Smooth muscle cell of the brain vasculature (primary cell): Measurements from ENCODE around the gene LAIR2.

Source experiments
- DNase-seq: peaks from one replicate; pipeline ENCODE4 v3.0.0-alpha.2; 2012; ENCODE audit warnings: low read depth, low spot score

The LAIR2 gene, protein sequence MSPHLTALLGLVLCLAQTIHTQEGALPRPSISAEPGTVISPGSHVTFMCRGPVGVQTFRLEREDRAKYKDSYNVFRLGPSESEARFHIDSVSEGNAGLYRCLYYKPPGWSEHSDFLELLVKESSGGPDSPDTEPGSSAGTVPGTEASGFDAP

DNA sequence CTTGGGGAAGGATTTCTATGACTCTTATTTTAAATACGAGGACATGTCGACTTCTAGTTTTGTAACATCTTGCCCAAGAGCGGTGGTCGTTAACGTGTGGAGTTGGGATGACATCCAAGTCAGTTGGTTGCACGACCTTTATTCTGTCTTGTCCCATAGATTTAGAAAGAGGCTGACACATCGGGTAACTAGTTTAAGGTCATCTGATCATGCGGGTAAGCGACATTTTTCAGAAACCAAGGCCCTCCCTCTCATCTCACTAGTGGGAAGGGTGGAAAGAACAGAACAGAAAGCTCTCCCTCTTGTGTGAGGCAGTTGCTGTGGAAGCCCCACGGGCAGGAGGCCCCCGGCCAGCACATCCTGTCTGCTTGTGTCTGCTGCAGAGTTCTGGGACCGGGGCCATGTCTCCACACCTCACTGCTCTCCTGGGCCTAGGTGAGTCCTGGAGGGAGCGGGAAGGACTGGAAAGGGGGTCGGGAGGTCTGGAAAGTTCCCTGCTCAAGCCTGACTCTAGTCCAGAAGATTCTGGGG is at the start of gene LAIR2:
TSS of gene LAIR2 (plus strand) at position 314 of the 531 bp plus-strand sequence. CDS start at position 402, 88 bp downstream.
- no peak for DNase-seq

DNA sequence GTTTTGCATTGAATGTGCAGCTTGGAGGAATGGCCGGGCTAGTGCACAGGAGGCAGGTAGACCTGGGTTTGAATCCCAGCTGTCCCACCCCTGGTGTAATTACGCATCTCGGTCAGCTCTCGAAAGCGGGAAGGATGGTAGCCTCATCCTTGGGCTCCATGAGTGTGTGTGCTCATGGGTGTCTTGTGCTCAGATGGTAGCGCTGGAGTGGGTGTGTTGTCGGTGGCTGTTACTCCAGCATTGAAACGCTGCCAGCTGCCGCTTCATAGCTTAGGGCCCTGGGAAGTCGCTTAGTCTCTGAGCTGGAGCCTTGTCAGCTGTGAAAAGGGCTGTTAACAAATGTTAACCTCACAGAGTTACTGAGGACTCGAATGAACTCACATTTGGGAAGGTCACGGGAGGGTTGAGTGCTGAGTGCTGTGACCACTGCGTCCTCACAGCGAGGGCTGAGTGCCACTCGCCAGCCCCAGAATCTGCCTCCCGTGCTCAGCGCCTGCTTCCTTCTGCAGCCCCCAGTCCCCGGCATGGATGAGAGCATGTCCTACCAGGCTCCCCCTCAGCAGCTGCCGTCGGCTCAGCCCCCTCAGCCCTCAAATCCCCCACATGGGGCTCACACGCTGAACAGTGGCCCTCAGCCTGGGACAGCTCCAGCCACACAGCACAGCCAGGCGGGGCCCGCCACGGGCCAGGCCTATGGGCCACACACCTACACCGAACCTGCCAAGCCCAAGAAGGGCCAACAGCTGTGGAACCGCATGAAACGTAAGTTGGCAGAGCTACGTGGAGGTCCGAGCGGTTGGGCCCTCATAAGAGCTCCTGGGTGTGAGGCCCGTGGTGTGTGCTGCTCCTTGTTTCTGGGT is 48.5 kb upstream of the LAIR2 start:
- DNase-seq, result no peak

DNA sequence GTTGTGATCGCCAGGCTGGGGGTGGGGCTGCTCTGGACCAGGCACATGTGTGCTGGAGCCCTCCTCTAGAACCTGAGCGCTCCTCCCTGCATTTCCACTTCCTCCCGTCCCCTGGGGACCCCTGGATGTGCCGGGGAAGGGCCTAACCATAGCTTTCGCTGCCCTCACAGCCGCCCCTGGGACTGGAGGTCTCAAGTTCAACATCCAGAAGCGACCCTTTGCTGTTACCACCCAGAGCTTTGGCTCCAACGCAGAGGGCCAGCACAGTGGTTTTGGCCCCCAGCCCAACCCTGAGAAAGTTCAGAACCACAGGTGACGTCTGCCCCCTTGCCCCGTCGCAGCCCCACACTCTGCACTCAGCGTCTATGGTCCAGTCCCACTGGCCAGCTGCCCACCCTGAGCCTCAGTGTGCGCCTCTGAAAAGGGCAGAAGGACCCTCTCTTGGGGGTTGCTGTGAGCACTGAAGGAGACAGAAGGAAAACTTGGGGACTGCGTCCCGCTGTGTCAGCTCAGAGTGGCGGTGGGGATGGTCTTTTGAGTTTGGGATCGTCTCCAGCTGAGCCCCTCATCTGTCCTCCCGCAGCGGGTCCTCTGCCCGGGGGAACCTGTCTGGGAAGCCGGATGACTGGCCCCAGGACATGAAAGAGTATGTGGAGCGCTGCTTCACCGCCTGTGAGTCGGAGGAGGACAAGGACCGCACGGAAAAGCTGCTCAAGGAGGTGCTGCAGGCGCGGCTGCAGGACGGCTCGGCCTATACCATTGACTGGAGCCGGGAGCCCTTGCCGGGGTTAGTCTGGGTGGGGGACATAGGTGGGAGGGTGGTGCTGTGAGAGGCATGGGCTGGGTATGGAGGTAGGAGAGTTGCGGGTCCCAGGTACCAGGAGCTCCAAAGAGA is 47.6 kb upstream of the LAIR2 start:
- no peak for DNase-seq

DNA sequence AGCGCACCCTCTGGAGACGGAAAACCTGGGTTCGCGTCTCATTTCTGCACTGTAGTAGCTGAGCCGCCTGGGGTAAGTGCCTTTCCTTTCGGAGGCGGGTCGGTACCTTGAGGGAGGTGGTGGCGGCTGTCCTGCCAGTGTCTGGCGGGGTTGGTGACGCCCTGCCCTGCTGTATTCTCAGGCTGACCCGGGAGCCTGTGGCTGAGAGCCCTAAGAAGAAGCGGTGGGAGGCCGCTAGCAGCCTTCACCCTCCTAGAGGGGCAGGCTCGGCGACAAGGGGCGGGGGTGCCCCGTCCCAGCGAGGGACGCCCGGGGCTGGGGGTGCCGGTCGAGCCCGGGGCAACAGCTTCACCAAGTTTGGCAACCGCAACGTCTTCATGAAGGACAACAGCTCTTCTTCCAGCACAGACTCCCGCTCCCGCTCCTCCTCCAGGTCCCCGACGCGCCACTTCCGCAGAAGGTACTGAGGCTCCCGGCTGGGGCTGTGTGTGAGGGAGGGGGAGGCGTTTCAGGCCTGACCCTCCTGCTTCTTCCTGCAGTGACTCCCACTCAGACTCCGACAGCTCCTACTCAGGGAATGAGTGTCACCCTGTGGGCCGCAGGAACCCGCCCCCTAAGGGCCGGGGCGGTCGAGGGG is 46.7 kb upstream of the LAIR2 start:
- no peak for DNase-seq

DNA sequence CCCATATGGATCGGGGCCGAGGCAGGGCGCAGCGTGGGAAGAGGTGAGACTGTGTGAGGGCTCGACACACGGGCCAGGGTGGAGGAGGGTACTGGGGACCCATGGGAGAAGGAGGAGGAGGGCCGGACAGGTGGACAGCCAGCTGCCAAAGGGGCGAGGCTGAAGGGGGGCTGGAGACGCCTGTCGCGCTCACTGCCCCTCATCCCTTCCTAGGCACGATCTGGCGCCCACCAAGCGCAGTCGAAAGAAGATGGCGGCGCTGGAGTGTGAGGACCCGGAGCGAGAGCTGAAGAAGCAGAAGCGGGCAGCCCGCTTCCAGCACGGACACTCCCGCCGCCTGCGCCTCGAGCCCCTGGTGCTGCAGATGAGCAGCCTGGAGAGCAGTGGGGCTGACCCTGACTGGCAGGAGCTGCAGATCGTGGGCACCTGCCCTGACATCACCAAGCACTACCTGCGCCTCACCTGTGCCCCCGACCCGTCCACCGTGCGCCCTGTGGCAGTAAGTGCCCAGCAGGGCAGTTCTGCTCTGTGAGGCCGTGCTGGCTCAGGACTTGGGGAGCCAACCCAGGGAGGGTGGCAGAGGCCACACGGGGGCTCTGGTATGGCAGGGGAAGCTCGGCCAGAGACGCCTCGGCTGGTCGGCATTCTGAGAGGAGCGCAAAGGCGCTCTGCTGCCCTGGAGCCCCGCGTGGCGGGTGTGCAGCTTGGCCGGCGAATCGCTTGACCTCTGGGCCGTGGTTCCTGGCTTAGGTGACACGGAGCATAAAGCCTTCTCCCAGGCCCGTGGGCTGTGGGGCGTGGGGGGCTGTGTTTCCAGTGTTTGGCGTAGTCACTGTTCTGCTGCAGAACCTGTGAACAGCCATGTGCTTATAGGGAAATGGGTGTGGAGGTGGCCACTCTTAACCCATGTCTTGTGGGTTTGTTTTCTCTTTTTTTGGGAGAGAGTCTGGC is 45.9 kb upstream of the LAIR2 start:
- no peak for DNase-seq

DNA sequence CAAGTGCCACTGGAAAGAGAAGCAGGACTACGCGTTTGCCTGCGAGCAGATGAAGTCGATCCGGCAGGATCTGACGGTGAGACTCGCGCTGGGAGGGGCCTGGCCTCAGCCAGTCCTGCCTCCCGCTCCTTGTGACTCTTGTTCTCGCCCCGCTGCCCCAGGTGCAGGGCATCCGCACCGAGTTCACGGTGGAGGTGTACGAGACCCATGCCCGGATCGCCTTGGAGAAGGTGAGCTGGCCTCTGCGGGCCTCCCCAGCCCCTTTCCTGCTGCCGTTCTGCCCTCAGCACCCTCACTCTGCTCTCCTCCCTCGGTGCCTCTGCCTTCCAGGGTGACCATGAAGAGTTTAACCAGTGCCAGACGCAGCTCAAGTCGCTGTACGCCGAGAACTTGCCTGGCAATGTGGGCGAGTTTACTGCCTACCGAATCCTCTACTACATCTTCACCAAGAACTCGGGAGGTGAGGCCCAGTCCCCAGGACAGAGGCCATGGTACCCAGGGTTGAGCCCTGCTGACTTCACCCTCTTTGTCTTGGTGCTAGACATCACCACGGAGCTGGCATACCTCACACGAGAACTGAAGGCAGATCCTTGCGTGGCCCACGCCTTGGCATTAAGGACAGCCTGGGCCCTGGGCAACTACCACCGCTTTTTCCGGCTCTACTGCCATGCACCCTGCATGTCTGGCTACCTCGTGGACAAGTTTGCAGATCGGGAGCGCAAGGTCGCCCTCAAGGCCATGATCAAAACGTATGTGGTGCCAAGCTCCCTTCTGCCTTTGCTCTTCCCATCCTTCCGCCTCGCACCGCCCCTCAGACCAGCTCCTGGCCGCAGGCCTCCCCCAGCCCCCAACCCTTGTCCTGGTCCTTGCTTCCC is 44.6 kb upstream of the LAIR2 start:
- DNase-seq, result no peak

DNA sequence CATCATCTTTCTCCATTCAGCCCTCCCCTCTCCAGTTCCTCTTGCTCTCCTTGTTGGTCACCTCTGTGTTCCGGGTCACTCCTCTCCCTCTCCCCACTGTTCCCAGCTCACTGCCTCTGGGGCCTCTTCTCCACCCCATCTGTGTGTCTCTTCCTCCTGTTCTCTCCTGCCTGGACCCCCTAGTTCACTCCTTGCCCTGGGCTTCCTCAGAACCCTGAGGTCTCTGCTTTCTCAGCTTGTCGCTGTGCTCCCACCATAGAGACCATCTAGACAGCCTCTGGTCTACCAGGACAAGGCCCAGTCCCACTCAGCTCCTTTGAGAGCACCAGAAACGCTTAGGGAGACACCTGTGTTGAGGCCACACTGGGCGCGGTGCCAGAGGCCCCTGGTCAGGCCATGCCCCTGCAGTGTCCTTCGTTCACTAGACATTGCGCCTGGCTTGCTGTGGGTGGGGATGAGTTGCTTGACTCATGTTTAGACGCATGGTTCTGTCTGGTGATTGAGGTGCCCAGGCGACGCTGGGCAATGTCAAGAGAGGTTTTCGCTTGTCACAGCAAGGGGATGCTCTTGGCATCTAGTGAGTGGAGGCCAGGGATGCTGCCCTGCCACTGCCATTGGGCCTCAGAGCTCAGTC is 43.9 kb upstream of the LAIR2 start:
- no peak for DNase-seq

DNA sequence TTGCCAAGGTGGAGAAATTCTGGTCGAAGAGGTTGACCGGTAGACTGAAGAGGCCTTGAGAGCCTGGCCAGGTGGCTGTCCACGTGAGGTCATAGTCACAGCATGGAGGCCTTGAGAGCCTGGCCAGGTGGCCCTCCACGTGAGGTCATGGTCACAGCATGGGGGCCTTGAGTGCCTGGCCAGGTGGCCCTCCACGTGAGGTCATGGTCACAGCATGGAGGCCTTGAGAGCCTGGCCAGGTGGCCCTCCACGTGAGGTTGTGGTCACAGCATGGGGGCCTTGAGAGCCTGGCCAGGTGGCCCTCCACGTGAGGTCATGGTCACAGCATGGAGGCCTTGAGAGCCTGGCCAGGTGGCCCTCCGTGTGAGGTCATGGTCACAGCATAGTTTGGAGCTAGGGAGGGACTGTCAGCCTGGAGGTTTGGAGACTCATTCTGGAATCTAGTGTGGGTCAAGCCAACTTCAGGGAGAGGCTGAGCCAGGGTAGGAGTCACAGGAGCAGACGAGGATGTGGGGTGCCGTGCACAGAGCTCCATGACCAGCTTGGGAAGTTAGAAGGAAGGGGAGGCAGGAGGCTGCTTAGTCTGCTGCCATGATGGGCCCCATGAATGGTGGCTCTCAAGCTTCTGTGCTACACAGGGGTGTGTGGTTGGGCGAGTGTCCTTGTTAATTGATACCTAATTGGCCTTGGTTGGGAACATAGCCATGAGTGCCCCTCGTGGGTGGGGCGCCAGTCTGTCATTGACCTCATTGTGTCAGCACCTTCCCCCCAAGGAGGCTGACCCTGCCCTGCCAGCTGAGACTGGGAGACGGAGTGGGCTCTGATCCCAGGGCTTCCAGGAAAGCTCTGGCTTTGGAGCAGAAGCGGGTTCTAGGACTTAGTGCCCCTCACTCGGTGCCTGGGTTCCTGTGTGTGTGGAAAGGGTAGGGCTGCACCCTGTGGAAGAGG is 43.1 kb upstream of the LAIR2 start:
- no peak for DNase-seq

DNA sequence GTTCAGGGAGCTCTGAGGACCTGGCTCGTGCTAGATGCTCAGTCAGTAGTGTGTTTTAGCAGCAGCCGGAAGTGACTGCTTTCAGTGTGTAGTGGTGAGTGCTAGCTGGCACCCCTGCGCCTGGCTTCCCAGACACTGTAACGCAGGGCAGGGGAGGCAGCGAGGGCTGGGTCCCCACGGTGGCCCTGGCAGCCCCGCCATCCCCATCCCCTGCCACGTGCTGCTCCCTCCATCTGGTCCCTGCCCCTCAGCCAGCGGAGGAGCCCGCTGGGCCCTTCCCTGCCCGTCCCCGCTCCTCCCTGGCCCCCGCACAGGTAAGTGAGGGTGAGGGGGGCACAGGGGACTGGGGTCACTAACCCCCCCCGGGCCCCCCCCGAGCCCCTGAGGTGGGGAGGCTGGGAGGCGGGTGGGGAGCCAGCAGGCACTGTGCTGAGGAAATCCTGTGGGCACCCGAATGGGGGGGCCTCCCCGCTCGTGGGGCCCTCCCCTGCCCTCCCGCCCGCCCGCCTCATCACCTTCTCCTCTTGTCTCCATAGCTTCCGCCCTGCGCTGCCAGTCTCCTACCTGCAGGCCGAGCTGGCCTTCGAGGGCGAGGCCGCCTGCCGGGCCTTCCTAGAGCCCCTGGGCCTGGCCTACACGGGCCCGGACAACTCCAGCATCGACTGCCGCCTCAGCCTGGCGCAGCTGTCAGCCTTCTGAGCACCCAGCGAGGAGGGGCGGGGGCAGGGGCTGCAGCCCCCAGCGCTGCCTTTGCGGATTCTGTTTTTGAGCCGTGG is 42.2 kb upstream of the LAIR2 start:
- DNase-seq, result no peak

DNA sequence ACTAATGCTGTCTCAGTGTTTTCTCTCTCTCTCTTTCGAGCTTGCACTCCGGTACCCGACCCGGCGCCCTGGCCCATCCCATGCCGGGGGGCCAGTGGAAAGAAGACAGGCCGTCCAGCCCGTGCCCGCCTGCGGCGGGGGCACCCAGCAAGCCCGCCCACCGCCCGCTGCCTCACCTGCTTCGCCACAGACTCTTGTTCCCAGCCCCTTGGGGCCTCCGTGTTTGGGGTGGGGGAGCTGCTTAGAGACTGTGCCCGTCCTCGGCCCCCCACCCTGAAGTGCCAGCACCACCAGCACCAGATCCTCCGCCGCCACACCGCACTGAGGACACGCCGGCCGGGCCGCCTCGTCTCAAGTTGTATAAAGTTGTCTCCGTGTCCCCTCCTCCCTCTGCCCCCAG is 41.4 kb upstream of the LAIR2 start:
- DNase-seq, result no peak

DNA sequence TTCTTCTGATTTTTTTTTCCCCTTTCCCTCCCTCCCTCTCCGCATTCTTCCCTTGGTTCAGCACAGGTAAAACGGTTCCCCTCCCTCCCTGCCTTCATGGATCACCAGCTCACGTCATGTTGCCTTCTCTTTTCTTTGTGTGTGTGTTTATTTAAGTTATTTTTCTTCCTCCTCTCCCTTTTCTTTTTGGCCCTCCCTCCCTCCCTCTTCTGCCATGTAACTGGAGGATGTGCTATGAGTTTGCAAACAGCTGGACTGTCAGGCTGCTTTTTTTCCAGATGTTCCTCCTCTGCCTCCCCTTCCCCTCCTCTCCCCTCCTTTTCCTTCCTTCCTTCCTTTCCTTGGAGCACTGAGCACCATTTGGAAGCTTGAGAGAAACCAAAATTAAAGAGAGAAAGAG is 41.0 kb upstream of the LAIR2 start:
- DNase-seq, result no peak

DNA sequence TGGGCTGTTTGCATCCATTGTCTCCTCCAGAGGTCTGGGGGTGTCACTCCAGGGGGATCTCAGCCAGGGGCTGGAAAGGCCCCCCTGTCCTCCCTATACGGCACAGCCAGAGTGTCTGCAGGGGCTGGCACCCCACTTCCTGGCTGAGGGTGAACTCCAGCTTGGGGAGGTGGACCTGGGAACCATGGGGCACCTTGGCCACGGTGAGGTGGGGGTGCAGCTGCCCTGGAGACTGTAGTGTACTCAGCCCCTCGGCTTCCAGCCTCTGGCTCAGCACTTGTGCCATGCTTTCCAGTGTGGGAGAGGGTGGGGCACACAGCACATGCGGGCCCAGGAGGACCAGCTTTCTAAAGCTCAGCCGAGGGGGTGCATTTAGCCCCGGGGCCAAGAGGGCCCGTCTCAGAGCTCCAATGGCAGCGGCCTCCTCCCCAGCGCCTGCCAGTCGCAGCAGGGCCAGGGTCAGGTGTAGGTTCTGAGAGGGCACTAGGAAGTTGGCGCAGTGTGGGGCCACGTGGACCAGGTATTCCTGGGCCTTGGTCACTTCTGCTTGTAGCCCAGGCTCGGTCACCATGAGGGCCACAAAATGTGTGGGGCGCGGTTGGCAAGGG is 40.5 kb upstream of the LAIR2 start:
- DNase-seq, result no peak

DNA sequence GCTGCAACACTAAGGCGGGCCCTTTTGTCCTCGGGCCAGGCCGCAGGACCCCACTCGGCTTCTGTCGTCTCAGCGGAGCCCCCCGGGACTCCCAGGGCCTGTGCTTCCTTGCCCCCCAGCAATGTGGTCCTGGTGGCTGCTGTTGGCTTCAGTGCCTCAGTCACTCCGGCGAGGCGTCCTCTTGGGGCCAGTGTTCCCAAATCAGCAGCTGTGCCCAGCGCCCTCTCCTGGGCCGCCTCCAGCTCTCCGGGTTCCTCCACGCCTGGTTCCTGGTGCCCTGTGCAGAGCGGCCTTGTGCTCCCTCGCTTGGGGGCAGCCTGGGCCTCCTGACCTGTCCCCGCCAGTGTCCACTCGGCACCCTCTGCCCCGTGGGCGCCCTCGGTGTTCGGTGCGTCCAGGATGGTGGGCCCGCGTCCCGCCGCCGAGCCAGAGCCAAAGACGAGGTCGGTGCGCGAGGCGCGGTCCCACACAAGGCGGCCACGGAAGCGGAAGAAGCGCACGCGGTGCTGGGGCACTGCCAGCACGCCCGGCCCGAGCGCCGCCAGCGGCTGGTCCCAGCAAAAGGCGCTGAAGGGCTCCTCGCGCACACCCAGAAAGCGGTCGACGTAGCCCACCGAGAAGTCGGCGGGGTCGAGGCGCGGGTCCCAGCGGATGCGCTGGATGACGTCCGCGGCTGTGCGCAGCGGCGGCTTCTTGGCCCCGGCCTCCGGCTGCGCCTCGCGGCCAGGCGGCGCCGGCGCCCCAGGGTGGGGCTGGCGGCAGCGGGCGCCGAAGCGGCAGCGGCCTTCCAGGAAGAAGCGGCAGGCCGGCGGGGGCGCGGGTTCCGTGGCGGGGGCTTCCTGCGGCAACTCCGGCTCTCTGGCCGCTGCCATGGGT is 39.7 kb upstream of the LAIR2 start:
- DNase-seq, result no peak

DNA sequence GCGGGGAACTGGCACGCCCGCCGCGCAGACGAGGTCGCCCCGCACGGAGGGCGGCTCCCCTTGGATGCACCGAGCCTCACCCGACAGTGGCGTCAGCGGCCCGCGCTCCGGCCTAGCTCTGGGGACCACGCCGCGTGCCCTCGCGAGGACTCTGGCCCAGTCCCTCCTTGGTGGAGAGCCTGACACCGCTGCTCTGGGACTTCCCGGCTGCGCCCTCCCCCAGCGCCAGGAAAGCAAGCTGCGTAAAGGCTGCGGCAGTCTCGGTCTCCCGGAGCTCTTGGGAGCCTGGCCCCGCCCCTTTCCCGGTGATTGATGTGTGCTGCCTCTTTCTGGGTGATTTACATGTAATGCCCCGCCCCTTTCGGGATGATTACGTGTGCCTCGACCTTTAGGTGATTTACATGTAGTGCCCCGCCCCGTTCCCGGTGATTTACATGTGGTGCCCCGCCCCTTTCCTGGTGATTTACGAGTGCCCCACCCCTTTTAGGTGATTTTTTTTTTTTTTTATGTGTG is 39.0 kb upstream of the LAIR2 start, which contains the start of gene LENG9:
TSS of gene LENG9 (minus strand) at position 248 of the 513 bp plus-strand sequence. CDS start 252 bp downstream, outside the sequence.
- peak; percentile 96 for DNase-seq

DNA sequence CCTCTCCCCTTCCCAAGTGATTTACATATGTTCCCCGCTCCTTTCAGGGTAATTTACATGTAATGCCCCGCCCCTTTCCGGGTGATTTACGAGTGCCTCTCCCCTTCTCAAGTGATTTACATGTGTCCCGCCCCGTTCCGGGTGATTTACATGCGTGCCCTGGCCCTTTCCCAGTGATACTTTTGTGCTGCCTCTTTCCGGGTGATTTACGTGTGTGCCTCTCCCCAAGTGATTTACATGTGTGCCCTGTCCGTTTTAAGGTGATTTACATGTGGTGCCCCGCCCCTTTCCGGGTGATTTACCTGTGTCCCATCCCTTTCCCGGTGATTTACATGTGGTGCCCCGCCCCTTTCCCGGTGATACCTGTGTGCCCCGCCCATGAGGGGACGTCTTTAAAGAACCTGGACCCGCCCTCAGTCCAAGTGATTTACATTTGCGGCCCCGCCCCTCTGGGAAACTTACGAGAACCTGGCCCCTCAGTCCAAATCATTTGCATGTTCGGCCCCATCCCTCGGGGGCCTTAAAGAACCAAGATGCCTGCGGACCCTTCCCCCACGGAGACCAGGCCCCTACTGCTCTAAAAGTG is 38.5 kb upstream of the LAIR2 start:
- peak; percentile 67 for DNase-seq
